K562 (cell line): ENCODE results near the gene HECA. TPM values are rescaled to one million over a fixed set of nuclear protein-coding genes. Genes with fewer than 3 reads are reported as not detected.

Source experiments
- ATAC-seq: fragments of 200-7000 bp; cut with Tn5 transposase; 3 replicates; pipeline ENCODE4 v1.9.1; 2020; ENCODE audit warnings: moderate library complexity
- BruUV-seq: library from RNA; stranded (reverse); fragments of 400-500 nt; replicated peaks from 2 replicates; lab custom pipeline; 2021; lab: Mats Ljungman, UMichigan
- CTCF ChIA-PET: fragments of 300-600 bp; formaldehyde crosslinking; extraction: SDS; loops from one replicate; lab custom pipeline; 2021; ENCODE audit warnings: low intra/inter-chr PET ratio; lab: Yijun Ruan, JAX
- POLR2A ChIA-PET: fragments of 300-600, 350-650 bp; sonication (Branson Sonifier 250); formaldehyde crosslinking; extraction: SDS; loops from one replicate; lab custom pipeline; 2021; ENCODE audit warnings: antibody characterized with exemption, inconsistent platforms; lab: Yijun Ruan, JAX
- DNase-seq, 4 experiments: peaks; one replicate each; pipeline versions ENCODE4 v3.0.0 to v3.0.0-alpha.2; 2011 to 2018; ENCODE audit warnings: low spot score in 3 of 4, mixed read lengths in 3 of 4; ENCODE audit errors: extremely low read depth in 1 of 4
- FAIRE-seq: peaks from 2 replicates; lab custom pipeline; 2011; peaks lifted over from hg19 to GRCh38; lab: Jason Lieb, UNC
- H2AFZ ChIP-seq: 2 replicates; pipeline ENCODE4 v1.6.0; 2011; ENCODE audit warnings: low read depth, low read length, control low read depth, inconsistent platforms
- H3K27ac ChIP-seq: fragments of 200-600 bp; 3 replicates; pipeline ENCODE4 v1.8.0; 2011; ENCODE audit warnings: low read depth, mild to moderate bottlenecking, control low read depth, inconsistent platforms, low read length, moderate library complexity, mixed read lengths; ENCODE audit errors: extremely low read depth
- H3K27me3 ChIP-seq, 2 experiments: fragments of 300-600 bp in 1 of 2; 2 replicates in 1 of 2; 3 replicates in 1 of 2; pipeline versions ENCODE4 v1.6.0 to v1.8.0; 2011; ENCODE audit warnings: inconsistent platforms in 2 of 2, low read length in 2 of 2, mild to moderate bottlenecking in 1 of 2, mixed read lengths in 1 of 2, moderate library complexity in 1 of 2; ENCODE audit not compliant: control insufficient read depth in 2 of 2, insufficient read depth in 2 of 2
- H3K36me3 ChIP-seq: fragments of 300-600 bp; 3 replicates; pipeline ENCODE4 v1.8.0; 2011; ENCODE audit warnings: mild to moderate bottlenecking, low read length, inconsistent platforms; ENCODE audit not compliant: control insufficient read depth, insufficient read depth
- H3K4me1 ChIP-seq, 2 experiments: fragments of 200-600 bp in 1 of 2; replicated peaks in 1 of 2; 2 replicates in 1 of 2; 3 replicates in 1 of 2; pipeline versions ENCODE4 v1.5.1 to v1.8.0; 2011; ENCODE audit warnings: inconsistent platforms in 2 of 2, low read length in 2 of 2, mild to moderate bottlenecking in 1 of 2, mixed read lengths in 1 of 2, moderate library complexity in 1 of 2; ENCODE audit not compliant: control insufficient read depth in 2 of 2, insufficient read depth in 2 of 2
- H3K4me2 ChIP-seq: 2 replicates; pipeline ENCODE4 v1.6.1; 2011; ENCODE audit warnings: low read length, control low read depth, inconsistent platforms, mixed read lengths; ENCODE audit not compliant: insufficient read depth
- H3K4me3 ChIP-seq: fragments of 200-600 bp; sonication (generic), shearing (Covaris generic); 2 replicates; pipeline ENCODE4 v1.5.1; 2016; ENCODE audit warnings: control low read depth, inconsistent platforms
- H3K79me2 ChIP-seq: fragments of 200-600 bp; 3 replicates; pipeline ENCODE4 v1.8.0; 2011; ENCODE audit warnings: low read length, inconsistent platforms; ENCODE audit not compliant: control insufficient read depth, insufficient read depth
- H3K9ac ChIP-seq, 2 experiments: 2 replicates each; pipeline versions ENCODE4 v1.6.0 to v1.6.1; 2011; ENCODE audit warnings: low read depth in 2 of 2, low read length in 2 of 2, control low read depth in 1 of 2, inconsistent platforms in 1 of 2, mild to moderate bottlenecking in 1 of 2, mixed read lengths in 1 of 2; ENCODE audit not compliant: insufficient read depth in 1 of 2
- H3K9me1 ChIP-seq: one replicate; pipeline ENCODE4 v1.6.0; 2011; ENCODE audit warnings: inconsistent platforms, mild to moderate bottlenecking, low read length, moderate library complexity; ENCODE audit not compliant: control insufficient read depth, insufficient read depth
- H3K9me3 ChIP-seq: replicated peaks from 2 replicates; pipeline ENCODE4 v1.5.1; 2011; ENCODE audit warnings: low read depth, low read length, inconsistent platforms; ENCODE audit not compliant: control insufficient read depth, insufficient read depth
- H4K20me1 ChIP-seq: replicated peaks from 2 replicates; pipeline ENCODE4 v1.6.1; 2011; ENCODE audit warnings: low read length, inconsistent platforms, mixed read lengths; ENCODE audit not compliant: control insufficient read depth, insufficient read depth
- FOXP4 ChIP-seq: sonication (generic); formaldehyde crosslinking; IDR thresholded peaks from 2 replicates; pipeline ENCODE4 v1.8.0; 2022; ENCODE audit warnings: mild to moderate bottlenecking, missing genetic modification reagents, borderline replicate concordance
- JUND ChIP-seq, 2 experiments: IDR thresholded peaks; 2 replicates in 1 of 2; 3 replicates in 1 of 2; pipeline ENCODE4 v1.6.1; 2011; ENCODE audit warnings: borderline replicate concordance in 2 of 2, low read depth in 2 of 2, low read length in 2 of 2, improper control_type of control experiment in 1 of 2, missing biosample characterization in 1 of 2, missing genetic modification characterization in 1 of 2, missing genetic modification reagents in 1 of 2
- TAF9B ChIP-seq: fragments of 450-650 bp; IDR thresholded peaks from 2 replicates; pipeline ENCODE4 v1.6.1; 2018; ENCODE audit warnings: mild to moderate bottlenecking; ENCODE audit not compliant: partially characterized antibody
- THAP7 ChIP-seq: fragments of 250-450 bp; sonication (Bioruptor Pico); IDR thresholded peaks from 2 replicates; pipeline ENCODE4 v1.5.0; 2021
- ZNF398 ChIP-seq: fragments of 250-450 bp; sonication (Bioruptor Pico); IDR thresholded peaks from 2 replicates; pipeline ENCODE4 v1.8.0; 2021; ENCODE audit warnings: moderate library complexity, mild to moderate bottlenecking, inconsistent platforms
- WGBS: fragments of 100-300 bp; shearing (Covaris generic); methylation state at CpG from one replicate; pipeline ENCODE4 v1.1.6; 2016; ENCODE audit warnings: low coverage, mixed read lengths; ENCODE audit not compliant: insufficient coverage; ENCODE audit errors: missing lambda C conversion rate; 5-methylcytosine and 5-hydroxymethylcytosine counted together
- in situ Hi-C: fragments of 300-500 bp; cut with MboI; formaldehyde crosslinking; loops from 4 replicates; pipeline ENCODE4 v1.15.0; 2018; ENCODE audit warnings: inconsistent platforms, mixed read lengths
- intact Hi-C: fragments of 100-400 bp; cut with micrococcal nuclease; formaldehyde crosslinking; loops from 2 replicates; pipeline ENCODE4 v1.14.2; 2022
- polyA plus RNA-seq, 8 experiments: library from polyadenylated mRNA; depleted of rRNA in 4 of 8; stranded (reverse) in 5 of 8; unstranded in 3 of 8; fragments of >200 nt; fragmentation: Nextera tagmentation in 2 of 8; fragmentation: Illumina TruSeq in 1 of 8; extraction: Ambion mirVana in 2 of 8; extraction: Trizol in 1 of 8; gene quantifications; 2 replicates each; pipeline versions ENCODE4 v1.2.1 to v1.2.3, GENCODE V29; 2011 to 2014; ENCODE audit warnings: inconsistent platforms in 1 of 8, missing spikeins in 1 of 8
- total RNA-seq, 7 experiments: library from RNA; depleted of rRNA in 6 of 7; stranded (reverse); fragments of >200 nt in 6 of 7; fragmentation: Illumina TruSeq in 2 of 7; extraction: Trizol in 2 of 7; gene quantifications; 2 replicates each; pipeline versions ENCODE4 v1.2.1 to v1.2.3, GENCODE V29; 2011 to 2021; ENCODE audit warnings: low replicate concordance in 1 of 7

HECA gene
- total and polyA plus RNA-seq, 9 of the 15 experiments (the other 6 are each of a cell fraction or from before 2014, with no cell fraction given), result 0.31 to 2.3 (median 1.1) TPM

- H2AFZ ChIP-seq, result no peak overlapping the region
- no peaks in the 10 kb centered on the region for H3K79me2 ChIP-seq
- no peak overlapping the region for H3K9ac ChIP-seq
- no peaks in the 10 kb centered on the region for H3K9me1 ChIP-seq
- no peak overlapping the region for H3K4me3 ChIP-seq
- ChIA-PET POLR2A (no interaction called here), CTCF (no interaction called here)
- no peaks in the 10 kb centered on the region for H4K20me1 ChIP-seq
- no peaks in the 10 kb centered on the region for H3K4me1 ChIP-seq
- ATAC-seq (no peak), DNase-seq (no peak), FAIRE-seq (no peak)
- intact Hi-C loops (no loop called here), in situ Hi-C loops (no loop called here)
- WGBS, result 0% methylated on average over 1 of the region's 1 CpG
- H3K9me3 ChIP-seq, result no peaks in the 10 kb centered on the region
- no TSS peak for BruUV-seq
- no peak overlapping the region for H3K4me2 ChIP-seq
- no peak for TF ChIP-seq THAP7
- TF ChIP-seq TAF9B, result no peak
- TF ChIP-seq JUND (IDR thresholded peaks at IDR 0.05; ENCODE audit: borderline replicate concordance, low read depth, low read length), result no peak
- no peak for TF ChIP-seq JUND (tag; IDR thresholded peaks at IDR 0.05; ENCODE audit: borderline replicate concordance, low read depth, low read length)
- no peak for TF ChIP-seq ZNF398 (CRISPR knock-in tag)
- TF ChIP-seq FOXP4, result no peak
- H3K36me3 ChIP-seq, result no peaks in the 10 kb centered on the region
- H3K27me3 ChIP-seq, result peaks cover 0 to 10% of the 10 kb centered on the region in 2 experiments; a peak in 4 of 5 replicates
- H3K27ac ChIP-seq, result no peak overlapping the region
These were observed 51.8 kb downstream of the HECA start for GRCh38 chr6:139186692-139187091.
